ENCODE data around the gene MMP8.

- TF ChIP-seq, protein P1, sequence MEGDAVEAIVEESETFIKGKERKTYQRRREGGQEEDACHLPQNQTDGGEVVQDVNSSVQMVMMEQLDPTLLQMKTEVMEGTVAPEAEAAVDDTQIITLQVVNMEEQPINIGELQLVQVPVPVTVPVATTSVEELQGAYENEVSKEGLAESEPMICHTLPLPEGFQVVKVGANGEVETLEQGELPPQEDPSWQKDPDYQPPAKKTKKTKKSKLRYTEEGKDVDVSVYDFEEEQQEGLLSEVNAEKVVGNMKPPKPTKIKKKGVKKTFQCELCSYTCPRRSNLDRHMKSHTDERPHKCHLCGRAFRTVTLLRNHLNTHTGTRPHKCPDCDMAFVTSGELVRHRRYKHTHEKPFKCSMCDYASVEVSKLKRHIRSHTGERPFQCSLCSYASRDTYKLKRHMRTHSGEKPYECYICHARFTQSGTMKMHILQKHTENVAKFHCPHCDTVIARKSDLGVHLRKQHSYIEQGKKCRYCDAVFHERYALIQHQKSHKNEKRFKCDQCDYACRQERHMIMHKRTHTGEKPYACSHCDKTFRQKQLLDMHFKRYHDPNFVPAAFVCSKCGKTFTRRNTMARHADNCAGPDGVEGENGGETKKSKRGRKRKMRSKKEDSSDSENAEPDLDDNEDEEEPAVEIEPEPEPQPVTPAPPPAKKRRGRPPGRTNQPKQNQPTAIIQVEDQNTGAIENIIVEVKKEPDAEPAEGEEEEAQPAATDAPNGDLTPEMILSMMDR (IDR thresholded peaks at IDR 0.05): no peak
- TF ChIP-seq POLR2A (IDR thresholded peaks at IDR 0.05): no peak
These were observed 46.7 kb downstream of the MMP8 start for GRCh38 chr11:102678022-102678421.

Measured in heart left ventricle (tissue), 13 donors.